ENCODE results near the gene TTC7B. TPM values are rescaled to one million over a fixed set of nuclear protein-coding genes. Genes with fewer than 3 reads are reported as not detected.

The TTC7B gene
- total and polyA plus RNA-seq, 9 of the 15 experiments (the other 6 are each of a cell fraction or from before 2014, with no cell fraction given): 2.2 to 77.2 (median 36.7) TPM

GRCh38 chr14:90613453-90613852 lies 202.8 kb downstream of the TTC7B start (continued):
- TF ChIP-seq ZNF395 (CRISPR knock-in tag; IDR thresholded peaks at IDR 0.05) (no peak), RFX5 (IDR thresholded peaks at IDR 0.05; ENCODE audit: low read depth, low read length) (no peak), SNIP1 (IDR thresholded peaks at IDR 0.05; ENCODE audit: low read depth) (no peak), ZNF551 (CRISPR knock-in tag; IDR thresholded peaks at IDR 0.05) (no peak), NUFIP1 (IDR thresholded peaks at IDR 0.05; ENCODE audit: partially characterized antibody) (no peak)
- TF ChIP-seq, protein P1, sequence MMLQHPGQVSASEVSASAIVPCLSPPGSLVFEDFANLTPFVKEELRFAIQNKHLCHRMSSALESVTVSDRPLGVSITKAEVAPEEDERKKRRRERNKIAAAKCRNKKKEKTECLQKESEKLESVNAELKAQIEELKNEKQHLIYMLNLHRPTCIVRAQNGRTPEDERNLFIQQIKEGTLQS (IDR thresholded peaks at IDR 0.05): no peak
- TF ChIP-seq, protein P1 (CRISPR knock-in tag; conservative IDR thresholded peaks at IDR 0.05): no peak

DNA sequence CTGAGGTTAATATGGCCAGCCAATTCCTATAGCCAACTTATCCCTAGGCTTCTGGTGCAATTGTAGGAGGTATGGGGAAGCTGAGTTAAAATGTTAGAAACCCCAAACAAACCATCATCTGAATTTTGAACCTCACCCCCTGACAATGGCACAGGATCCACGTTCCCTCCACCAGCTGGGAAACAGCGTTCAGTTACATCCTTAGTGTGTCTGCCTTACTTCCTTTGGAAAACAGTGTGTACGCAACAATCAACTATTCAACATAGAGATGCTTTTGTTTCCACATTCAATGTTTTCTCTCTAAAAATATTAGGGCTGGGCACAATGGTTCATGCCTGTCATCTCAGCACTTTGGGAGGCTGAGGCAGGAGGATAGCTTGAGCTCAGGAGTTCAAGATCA lies 203.4 kb downstream of the TTC7B start:
- Histone ChIP-seq H3K4me2 (ENCODE audit: insufficient read depth, low read length) (no peak overlapping the region), H3K27ac (ENCODE audit: extremely low read depth, low read depth, low read length) (no peak overlapping the region), H3K9ac (ENCODE audit: insufficient read depth in 1 of 2, low read depth in 2 of 2, low read length in 2 of 2) (no peak overlapping the region), H3K9me1 (ENCODE audit: control insufficient read depth, insufficient read depth, low read length) (no peaks in the 10 kb centered on the region), H4K20me1 (replicated peaks; ENCODE audit: control insufficient read depth, insufficient read depth, low read length) (no peaks in the 10 kb centered on the region), H3K9me3 (replicated peaks; ENCODE audit: control insufficient read depth, insufficient read depth, low read depth, low read length) (no peaks in the 10 kb centered on the region), H3K4me3 (no peak overlapping the region), H2AFZ (ENCODE audit: low read depth, low read length) (no peak overlapping the region), H3K4me1 (replicated peaks in 1 of 2; ENCODE audit: control insufficient read depth in 2 of 2, insufficient read depth in 2 of 2, low read length in 2 of 2) (peaks cover 0 to 6% of the 10 kb centered on the region in 2 experiments; a peak in 2 of 5 replicates), H3K79me2 (ENCODE audit: control insufficient read depth, insufficient read depth, low read length) (no peaks in the 10 kb centered on the region), H3K36me3 (ENCODE audit: control insufficient read depth, insufficient read depth, low read length) (peaks cover 16% of the 10 kb centered on the region; the same call in 2 of the 3 replicates), H3K27me3 (ENCODE audit: control insufficient read depth in 2 of 2, insufficient read depth in 2 of 2, low read length in 2 of 2) (no peaks in the 10 kb centered on the region)
- no peak for DNase-seq (ENCODE audit: extremely low read depth in 1 of 4, low spot score in 3 of 4)
- no peak for FAIRE-seq
- 90% methylated on average over 3 of the region's 3 CpGs for WGBS (ENCODE audit: insufficient coverage, low coverage, missing lambda C conversion rate)
- ATAC-seq: no peak
- intact Hi-C loops (cut with micrococcal nuclease): no loop called here
- no TSS peak for BruUV-seq (replicated peaks)
- ChIA-PET POLR2A (no interaction called here), CTCF (ENCODE audit: low intra/inter-chr PET ratio) (no interaction called here)
- in situ Hi-C loops (cut with MboI): no loop called here
- TF ChIP-seq ZNF76 (CRISPR knock-in tag; IDR thresholded peaks at IDR 0.05; ENCODE audit: borderline replicate concordance) (no peak), MED1 (CRISPR knock-in tag; IDR thresholded peaks at IDR 0.05; ENCODE audit: borderline replicate concordance) (no peak), NCOA1 (IDR thresholded peaks at IDR 0.05; ENCODE audit: low read depth) (no peak), AFF4 (CRISPR knock-in tag; IDR thresholded peaks at IDR 0.05) (no peak), HBP1 (CRISPR knock-in tag; IDR thresholded peaks at IDR 0.05) (no peak), ATF1 (CRISPR knock-in tag; IDR thresholded peaks at IDR 0.05) (no peak), ATF1 (tag; IDR thresholded peaks at IDR 0.05) (no peak), ZNF695 (CRISPR knock-in tag; IDR thresholded peaks at IDR 0.05) (no peak), DNMT1 (IDR thresholded peaks at IDR 0.05) (no peak)

All from K562 (cell line).